SK-N-MC (cell line): ENCODE measurements around the gene CBX4.

Experiments
- DNase-seq: peaks from one replicate; pipeline ENCODE4 v3.0.0-alpha.2; 2011; ENCODE audit warnings: low read depth, low spot score
- H3K27ac ChIP-seq: fragments of 200-600 bp; sonication (generic); 2 replicates; pipeline ENCODE4 v1.5.1; 2016; ENCODE audit warnings: mixed run types
- H3K36me3 ChIP-seq: fragments of 200-600 bp; sonication (generic); 2 replicates; pipeline ENCODE4 v1.6.1; 2017; ENCODE audit warnings: antibody characterized with exemption, low read length, mixed read lengths; ENCODE audit not compliant: insufficient read depth
- H3K4me3 ChIP-seq: fragments of 200-600 bp; sonication (generic); 2 replicates; pipeline ENCODE4 v1.5.1; 2016
- H3K9ac ChIP-seq: fragments of 200-600 bp; sonication (generic); 2 replicates; pipeline ENCODE4 v1.8.0; 2017; ENCODE audit warnings: mixed run types, mixed read lengths; ENCODE audit not compliant: insufficient read length
- H3K9me3 ChIP-seq: fragments of 200-600 bp; sonication (generic); 2 replicates; pipeline ENCODE4 v1.6.1; 2017; ENCODE audit warnings: low read depth, mild to moderate bottlenecking, antibody characterized with exemption, low read length, moderate library complexity, mixed read lengths
- EZH2 ChIP-seq: fragments of 200-600 bp; sonication (generic); IDR thresholded peaks from one replicate; pipeline ENCODE4 v1.6.1; 2017; ENCODE audit warnings: antibody characterized with exemption
- FOXP2 ChIP-seq: optimal IDR thresholded peaks from 2 replicates; pipeline ENCODE3; 2011; ENCODE audit warnings: mild to moderate bottlenecking, moderate library complexity; ENCODE audit not compliant: insufficient read depth; ENCODE audit errors: extremely low read length, control extremely low read depth
- POLR2AphosphoS5 ChIP-seq: IDR thresholded peaks from 2 replicates; pipeline ENCODE4 v1.6.1; 2012; ENCODE audit warnings: mild to moderate bottlenecking, low read depth, low read length, borderline replicate concordance

Gene CBX4

DNA sequence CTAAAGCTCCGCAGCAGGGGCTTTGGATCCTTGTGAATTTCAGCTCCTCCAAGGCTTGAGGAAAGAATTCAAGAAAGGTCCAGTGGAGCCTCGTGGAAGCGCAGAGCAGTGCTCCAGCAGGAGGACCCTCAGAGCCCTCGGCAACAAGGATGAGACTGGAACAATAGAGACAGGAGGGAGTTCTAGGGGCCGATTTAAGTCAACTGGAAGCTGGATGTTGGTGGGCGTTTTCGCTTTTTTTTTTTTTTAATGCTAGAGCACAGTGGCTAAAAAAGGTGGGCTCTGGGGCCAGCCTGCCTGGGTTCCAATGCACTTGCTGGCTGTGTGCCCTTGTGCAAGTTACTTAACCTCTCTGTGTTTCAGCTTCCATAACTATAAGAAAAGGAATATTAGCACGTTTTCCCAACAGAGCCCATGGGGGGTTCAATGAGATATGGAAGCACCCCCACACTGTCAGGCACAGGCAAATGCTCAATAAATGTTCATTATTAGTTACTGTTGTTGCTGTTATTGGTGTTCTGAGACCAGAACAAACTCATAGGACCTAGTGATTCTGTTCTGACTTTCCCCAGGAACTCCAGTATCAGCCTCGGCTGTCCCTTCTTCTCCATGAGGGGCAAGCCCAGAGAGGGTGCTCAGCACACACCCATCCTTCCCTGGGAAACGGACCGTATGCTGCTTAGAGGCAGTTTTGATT, 37.1 kb downstream of the CBX4 start:
- H3K36me3 ChIP-seq = no peaks in the 10 kb centered on the region
- no peak overlapping the region for H3K4me3 ChIP-seq
- no peak overlapping the region for H3K9ac ChIP-seq
- no peaks in the 10 kb centered on the region for H3K9me3 ChIP-seq
- TF ChIP-seq EZH2 (no peak), FOXP2 (no peak), POLR2AphosphoS5 (no peak)
- no peak for DNase-seq
- H3K27ac ChIP-seq = peak overlapping the region; percentile 92

DNA sequence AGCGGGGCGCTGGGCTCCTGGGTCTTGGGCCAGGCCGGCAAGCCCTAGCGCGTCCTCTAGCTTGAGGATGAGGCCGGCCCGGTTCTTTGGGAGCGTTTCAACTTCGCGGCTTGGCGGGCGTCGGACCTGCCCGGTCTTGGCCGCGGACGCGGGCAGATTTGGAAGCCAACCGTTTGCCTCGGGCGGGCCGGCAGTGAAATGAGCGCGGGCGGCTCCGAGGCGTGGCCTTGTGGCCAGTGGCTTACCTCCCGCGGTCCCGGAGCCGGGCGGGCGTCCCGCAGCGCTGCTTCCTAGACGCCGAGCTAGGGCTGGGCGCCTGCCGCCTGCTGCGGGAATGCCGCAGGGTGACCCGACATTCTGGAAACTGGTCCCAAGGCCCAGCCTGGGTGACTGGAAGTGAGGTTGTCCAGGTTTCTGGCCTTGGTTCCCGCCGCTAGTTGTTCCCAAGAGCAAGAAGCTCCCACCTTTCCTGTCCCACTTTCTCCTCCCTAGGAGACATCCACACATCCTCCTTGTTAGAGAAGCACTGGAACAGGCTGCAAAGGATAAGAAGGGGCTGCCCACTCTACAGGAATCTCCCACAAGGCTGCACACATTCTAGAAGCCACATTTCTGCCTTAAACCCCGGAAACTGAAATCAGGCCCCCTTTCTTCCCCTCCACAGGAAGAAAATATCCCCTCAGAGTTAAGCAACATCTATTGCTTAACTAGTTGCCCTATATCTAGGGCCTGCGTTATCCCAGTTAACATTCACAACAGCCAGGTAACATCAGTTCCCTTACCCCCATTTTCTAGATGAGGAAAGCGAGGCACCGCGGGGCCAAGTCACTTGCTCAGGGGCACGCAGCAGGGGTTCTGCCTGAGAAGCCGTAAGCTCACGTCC, 37.8 kb downstream of the CBX4 start:
- Histone ChIP-seq H3K27ac (peak overlapping the region; percentile 92), H3K36me3 (no peaks in the 10 kb centered on the region), H3K9ac (peak overlapping the region; percentile 62), H3K9me3 (no peaks in the 10 kb centered on the region), H3K4me3 (peak overlapping the region; percentile 73; the same call in 1 of the 2 replicates)
- DNase-seq = no peak
- TF ChIP-seq EZH2 (no peak), POLR2AphosphoS5 (no peak), FOXP2 (no peak)

DNA sequence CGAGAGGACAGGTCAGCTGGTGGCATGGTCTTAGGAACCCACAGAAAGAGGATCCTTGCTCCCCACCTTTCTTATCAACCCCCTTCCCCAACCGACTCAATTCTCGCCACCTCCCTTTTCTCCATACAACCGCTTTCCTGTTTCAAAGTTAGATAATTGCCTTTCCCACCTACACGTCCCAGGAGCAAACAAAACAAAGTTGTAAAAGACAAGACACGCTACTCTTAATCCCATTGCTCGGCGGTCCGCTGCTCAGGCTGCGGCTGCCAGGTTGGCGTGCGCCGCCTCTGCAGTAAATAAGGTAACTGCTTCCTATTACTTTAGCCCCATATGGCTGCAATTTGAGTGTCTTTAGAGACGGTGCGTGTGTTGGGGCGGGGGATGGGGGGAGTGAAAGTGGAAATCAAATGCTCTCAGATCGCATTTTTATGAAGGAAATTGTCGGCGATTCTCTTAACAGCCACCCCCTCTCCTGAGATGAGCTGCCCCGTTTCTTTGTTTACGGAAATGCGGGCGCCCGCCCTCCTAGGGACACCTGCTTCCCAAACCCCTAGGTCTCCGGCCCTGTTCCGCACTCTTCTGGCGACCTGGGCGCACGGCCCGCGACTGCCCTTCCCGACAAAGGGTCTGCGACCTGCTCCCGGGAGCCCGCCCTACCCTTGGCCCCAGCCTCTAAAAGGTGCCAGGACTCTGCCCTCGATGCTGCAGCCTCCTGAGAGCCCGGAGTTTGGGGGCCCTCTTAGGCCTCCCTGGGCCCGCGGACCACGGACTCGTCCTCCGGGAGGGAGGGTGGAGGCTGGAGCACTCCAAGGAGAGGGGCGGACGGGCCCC, 38.7 kb downstream of the CBX4 start:
- peaks cover 7% of the 10 kb centered on the region for H3K36me3 ChIP-seq
- peak overlapping the region; percentile 92 for H3K27ac ChIP-seq
- H3K4me3 ChIP-seq = peak overlapping the region; percentile 73
- DNase-seq = no peak
- TF ChIP-seq FOXP2 = no peak
- TF ChIP-seq EZH2 = no peak
- TF ChIP-seq POLR2AphosphoS5 = peak; percentile 65; the same call in 1 of the 2 replicates
- no peaks in the 10 kb centered on the region for H3K9me3 ChIP-seq
- H3K9ac ChIP-seq = peak overlapping the region; percentile 62

DNA sequence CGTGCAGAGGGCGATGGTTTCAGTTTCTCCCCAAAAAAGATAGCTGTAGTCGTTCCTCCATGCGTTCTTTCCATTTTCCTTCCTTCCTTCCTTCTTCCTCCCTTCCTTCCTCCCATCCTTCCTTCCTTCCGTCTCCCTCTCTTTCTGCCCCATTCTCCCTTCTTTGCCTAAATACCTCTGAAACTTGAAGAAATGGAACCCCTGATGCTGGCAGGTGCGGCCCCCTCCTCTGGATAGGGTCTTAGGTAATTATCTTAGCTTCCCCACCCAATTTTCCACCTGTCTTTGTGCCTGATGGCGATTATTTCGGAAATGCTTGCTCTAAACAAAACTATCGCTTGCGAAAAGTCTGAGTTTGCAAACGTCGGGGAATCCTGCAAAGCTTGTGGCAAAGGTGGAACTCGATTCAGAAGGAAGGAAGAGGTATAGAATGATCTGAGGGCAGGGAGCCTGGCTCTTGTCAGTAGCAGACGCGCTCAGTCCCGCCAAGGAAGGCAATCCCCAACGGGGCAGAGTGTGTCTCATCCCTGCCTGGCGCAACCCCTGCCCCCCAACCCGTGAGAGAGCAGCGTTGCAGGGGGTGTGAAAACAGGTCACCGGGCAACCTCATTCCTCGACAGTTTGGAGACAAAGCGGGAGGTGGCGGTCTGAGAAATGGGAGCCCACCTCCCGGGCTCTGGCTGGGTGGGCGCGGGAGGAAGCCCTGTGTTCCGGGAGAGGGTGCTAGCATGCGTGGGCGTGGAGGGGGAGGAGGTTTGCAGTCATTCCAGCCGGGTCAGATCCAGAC, 39.5 kb downstream of the CBX4 start:
- Histone ChIP-seq H3K36me3 (peaks cover 13% of the 10 kb centered on the region), H3K9me3 (no peaks in the 10 kb centered on the region), H3K27ac (peak overlapping the region; percentile 92), H3K4me3 (peak overlapping the region; percentile 73), H3K9ac (no peak overlapping the region)
- no peak for TF ChIP-seq POLR2AphosphoS5
- no peak for DNase-seq

DNA sequence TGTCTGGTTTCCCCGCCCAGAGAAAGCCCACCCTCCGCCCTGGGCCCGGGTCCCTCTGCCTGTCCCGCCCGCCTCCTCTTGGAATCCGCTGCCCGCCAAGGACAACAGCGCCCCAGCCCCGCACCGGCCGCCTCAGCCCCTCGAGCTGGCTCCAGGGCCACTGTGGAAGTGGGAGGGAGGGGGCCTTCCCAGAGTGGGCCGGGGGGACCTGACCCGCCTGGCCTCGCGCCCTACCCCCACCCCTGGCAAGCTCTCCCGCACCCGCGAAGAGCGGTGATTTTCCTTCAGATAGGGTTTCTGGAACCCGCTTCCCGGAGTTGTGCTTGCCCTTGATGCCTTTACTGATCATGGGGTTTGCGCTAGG, 40.1 kb downstream of the CBX4 start:
- H3K9me3 ChIP-seq = no peaks in the 10 kb centered on the region
- TF ChIP-seq POLR2AphosphoS5 = no peak
- TF ChIP-seq FOXP2 = no peak
- TF ChIP-seq EZH2 = no peak
- peak overlapping the region; percentile 92 for H3K27ac ChIP-seq
- H3K9ac ChIP-seq = no peak overlapping the region
- no peak for DNase-seq
- H3K36me3 ChIP-seq = peaks cover 17% of the 10 kb centered on the region
- peak overlapping the region; percentile 73 for H3K4me3 ChIP-seq

DNA sequence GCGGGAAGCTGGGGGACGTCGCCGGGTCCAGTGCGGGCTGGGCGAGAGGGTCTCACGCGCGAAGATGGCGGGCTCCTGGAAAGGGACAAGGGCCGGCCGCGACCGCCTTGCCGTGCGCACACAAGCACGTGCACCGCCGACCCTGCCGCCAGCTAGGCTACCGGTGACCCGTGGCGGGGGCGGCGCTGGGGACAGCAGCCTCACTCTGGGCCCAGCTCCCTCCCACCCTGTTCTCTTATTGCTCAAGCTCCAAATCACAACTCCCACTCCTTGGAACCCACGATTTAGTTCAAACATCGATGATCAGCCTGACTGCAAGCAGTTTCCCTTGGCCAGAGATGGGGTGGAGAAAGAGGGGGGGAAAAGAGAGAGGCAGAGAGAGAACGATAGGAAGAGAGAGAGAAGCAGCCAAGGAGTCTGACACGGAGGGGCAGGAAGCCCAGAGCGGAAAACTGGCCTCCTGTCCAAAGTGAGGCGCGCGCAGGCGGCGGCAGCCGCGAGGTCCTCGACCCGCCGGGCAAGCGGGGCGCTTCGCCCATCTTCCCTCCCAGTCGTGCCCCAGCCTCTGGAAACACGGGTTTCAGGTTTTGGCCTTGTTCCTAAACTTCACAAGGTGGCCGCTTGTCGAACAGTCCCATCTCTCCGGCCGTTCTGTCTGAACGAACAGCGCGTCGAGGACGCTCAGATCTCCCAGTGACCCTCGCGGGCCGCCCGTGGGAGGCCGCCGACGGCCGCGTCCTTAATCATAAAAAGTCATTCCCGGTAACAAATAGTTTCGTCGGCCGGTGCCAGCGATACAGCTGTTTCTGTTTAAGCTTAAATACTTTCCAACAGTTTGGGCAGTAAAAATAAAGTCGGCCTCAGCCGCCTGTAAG, 40.7 kb downstream of the CBX4 start:
- Histone ChIP-seq H3K4me3 (peak overlapping the region; percentile 57), H3K9ac (peak overlapping the region; percentile 50), H3K36me3 (peaks cover 17% of the 10 kb centered on the region), H3K9me3 (no peaks in the 10 kb centered on the region), H3K27ac (peak overlapping the region; percentile 92)
- no peak for DNase-seq
- TF ChIP-seq EZH2 (no peak), FOXP2 (no peak), POLR2AphosphoS5 (no peak)

DNA sequence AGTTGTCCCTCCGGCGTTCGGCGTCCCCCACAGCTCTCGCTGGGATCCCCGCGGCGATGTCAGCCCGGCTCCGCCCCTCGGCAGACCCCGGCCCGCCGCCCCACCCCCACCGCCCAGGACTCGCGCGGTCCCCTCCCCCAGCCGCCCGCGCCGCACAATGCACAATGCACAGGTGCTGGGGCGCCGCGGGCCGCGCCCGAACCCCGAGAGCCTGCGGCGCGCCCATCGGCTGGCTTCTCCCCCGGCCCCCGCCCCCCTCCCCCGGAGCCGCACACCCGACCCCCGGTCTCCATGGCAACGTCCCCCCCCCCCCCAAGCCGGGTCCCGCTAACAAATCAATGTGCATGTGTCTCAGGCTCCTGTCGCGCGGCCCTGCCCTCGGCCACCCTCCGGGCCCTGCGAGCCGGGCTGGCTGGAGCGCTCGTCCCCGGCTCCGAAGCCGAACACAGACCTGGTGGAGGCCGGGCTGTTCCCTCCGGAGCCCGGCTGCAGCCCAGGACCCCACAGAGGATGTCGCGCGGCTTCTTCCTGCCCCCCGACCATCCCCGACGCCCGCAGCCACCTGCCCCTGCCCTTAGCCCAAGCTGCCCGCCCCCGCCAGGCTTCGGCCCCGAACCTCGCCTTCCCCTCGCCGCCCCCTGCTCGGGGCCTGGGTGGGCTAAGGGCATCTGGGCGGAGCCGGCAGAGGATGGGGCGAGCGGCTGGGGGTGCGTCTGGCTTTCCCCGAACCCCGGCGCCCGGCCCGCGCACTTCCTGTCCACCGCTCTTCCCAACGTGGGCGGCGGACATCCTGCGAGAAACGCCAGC, 41.5 kb downstream of the CBX4 start:
- no peak for TF ChIP-seq FOXP2
- no peak for TF ChIP-seq EZH2
- H3K4me3 ChIP-seq = peak overlapping the region; percentile 61; the same call in 1 of the 2 replicates
- peak overlapping the region; percentile 92 for H3K27ac ChIP-seq
- no peaks in the 10 kb centered on the region for H3K9me3 ChIP-seq
- H3K9ac ChIP-seq = peak overlapping the region; percentile 50
- DNase-seq = no peak
- H3K36me3 ChIP-seq = peaks cover 17% of the 10 kb centered on the region
